T-helper 2 cell (primary cell): ENCODE data around the gene OR2T1.
"Not testable (repeated sequence)": the region's sequence is repeated elsewhere in the genome, so short reads cannot be mapped to it uniquely, and the experiment has no call there.

ENCODE experiments used
- DNase-seq, 5 experiments: peaks; one replicate each; pipeline versions ENCODE4 v3.0.0 to v3.0.0-alpha.2; 2012 to 2022
- total RNA-seq, 2 donors: gene quantifications; one replicate each; lab custom pipeline; 2026; lab: John Stamatoyannopoulos, UW

Gene OR2T1, protein sequence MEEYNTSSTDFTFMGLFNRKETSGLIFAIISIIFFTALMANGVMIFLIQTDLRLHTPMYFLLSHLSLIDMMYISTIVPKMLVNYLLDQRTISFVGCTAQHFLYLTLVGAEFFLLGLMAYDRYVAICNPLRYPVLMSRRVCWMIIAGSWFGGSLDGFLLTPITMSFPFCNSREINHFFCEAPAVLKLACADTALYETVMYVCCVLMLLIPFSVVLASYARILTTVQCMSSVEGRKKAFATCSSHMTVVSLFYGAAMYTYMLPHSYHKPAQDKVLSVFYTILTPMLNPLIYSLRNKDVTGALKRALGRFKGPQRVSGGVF
- total RNA-seq, result 0 reads per million in 2 donors

DNA sequence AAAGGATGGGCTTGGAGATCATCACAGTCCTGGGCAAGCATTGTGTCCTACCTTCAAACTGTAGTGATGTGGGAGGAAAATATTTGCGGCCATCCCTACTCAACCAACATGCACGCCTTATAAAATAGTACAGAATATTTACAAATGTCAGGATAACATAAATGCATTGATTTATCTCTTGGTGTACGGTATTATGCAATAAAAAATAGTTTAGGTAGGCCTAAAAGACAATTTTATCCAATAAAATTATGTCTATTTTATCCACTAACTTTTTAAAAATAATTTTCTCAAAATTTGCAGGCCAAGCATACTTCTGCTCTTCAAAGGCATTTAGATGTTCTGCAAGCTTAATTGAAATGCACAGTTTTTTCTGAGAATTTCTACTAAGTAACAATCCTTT is at the start of gene OR2T1:
Gene OR2T1 (plus strand): TSS at position 301 of the 400 bp plus-strand sequence. CDS start 3,100 bp downstream, outside the sequence.
- no peak for DNase-seq

DNA sequence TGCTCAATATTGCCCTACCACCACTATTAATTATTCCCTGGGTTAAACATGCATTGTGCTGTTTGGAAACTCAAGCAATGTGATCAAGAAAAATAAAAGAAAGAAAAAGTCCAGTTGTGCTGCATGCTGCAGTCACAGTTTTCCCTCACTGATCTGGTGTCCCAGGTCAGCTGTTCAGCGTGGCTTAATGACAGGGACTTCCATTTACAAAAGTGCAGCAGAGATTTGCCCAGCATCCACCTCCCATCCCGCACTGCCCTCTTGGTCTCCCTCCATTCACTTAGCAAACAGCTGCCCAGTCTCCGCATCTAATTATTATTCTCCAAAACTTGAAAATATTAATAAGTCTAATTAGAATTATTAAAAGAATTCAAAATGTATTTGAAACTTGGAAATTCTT is 43.4 kb upstream of the OR2T1 start:
- DNase-seq, result no peak

DNA sequence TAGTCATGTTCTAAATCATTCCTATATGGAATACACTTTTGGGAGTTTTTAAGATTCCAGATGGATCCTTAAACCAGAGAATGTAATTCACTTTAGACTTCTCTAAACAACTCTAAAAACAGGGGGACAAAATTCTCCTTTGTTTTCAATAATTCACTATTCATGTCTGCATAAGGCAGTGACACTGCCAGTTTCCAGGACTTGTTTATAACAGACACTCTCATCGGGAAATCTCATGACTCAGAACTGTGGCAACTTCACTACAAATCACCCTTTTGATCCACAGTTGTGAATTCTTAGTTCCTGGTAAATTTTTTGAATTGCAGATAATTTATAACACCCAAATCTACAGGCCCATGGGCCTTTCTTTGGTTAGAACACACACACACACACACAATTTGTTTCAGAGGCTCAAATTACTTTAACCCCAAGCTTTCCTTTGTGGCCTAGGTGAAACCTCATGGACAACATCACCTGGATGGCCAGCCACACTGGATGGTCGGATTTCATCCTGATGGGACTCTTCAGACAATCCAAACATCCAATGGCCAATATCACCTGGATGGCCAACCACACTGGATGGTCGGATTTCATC is 41.6 kb upstream of the OR2T1 start, which contains the start of gene OR2T4:
Gene OR2T4 (plus strand): TSS at position 545 of the 595 bp plus-strand sequence. CDS start 0 bp downstream, at position 545.
- no peak for DNase-seq

DNA sequence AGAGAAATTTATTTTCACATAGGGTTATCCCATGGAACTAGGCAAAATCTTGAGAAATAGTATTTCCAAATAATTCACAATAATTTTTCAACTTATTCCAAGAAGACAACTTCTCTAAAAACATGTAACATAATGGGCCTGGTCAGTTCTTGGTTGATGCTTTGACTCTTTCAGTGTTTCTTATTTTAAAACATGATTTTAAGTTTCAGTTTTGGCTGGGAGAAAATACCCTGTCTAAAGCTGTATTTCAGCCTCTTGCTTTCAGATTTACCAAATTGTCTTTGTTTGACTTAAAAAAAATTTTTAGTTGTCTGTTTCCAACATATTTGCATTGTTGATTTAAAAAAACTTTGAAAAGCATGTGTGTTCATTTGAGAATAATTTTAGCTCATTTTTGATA is 36.2 kb upstream of the OR2T1 start:
- no peak for DNase-seq

DNA sequence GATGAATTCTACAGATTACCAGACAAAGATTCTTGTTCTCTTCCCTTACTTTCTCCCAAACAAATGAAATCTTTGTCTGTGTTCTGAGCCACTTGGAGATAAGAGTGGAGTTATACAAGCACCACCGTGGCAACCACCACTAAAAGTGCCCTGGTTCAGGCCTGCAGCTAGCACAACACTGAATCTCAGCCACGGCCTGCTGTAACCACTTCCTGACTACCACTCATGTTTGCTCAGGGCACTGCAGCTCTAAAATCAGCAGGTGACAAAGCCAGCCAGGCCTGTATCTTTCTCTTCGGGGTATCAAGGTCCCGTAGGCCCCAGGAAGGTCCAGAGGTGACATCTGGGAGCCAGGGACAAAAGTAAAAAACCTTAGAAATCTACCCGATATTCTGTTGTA is 30.5 kb upstream of the OR2T1 start:
- DNase-seq, result peak in 1 of 5 experiments; percentile 75

DNA sequence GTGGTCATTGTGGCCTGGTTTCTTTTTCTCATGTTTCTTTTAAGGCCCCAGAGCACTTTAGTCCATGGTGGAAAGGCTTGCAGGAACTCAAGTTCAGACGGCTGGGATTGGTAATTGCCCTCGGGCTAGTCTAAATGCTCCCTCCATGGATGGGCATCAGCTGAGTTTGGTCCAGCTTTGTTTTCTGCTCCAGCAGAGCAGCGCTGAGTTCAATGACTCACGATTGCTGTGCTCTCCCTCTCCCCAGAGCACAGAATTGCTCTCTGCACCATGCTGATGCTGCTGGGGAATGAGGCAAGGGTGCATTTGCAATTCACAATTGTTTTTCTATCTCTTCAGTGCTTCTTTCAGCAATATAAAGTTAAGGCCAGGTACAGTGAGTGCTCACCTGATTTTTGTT is 29.1 kb upstream of the OR2T1 start:
- DNase-seq, result no peak

DNA sequence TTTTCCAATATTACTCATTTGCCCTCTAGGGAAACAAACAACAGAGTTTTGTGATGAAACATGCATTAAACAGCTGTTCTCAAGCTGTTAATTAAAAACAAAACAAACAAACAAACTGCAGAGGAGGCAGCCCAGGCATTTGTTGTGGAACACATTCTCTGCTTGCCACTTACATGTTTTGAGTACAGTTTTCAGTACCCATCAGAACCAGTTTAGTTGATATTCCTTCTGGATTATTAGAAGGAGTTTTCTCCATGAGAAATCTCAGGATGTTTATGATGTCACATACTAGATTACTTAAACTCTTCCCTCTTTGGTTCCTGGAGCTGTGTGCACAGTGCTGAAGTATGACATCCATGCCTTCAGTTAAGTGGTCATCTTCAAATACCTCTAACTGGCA is 27.4 kb upstream of the OR2T1 start, which contains the start of gene OR2T6:
Gene OR2T6 (plus strand): TSS at position 301 of the 400 bp plus-strand sequence. CDS start 11,863 bp downstream, outside the sequence.
- no peak for DNase-seq

DNA sequence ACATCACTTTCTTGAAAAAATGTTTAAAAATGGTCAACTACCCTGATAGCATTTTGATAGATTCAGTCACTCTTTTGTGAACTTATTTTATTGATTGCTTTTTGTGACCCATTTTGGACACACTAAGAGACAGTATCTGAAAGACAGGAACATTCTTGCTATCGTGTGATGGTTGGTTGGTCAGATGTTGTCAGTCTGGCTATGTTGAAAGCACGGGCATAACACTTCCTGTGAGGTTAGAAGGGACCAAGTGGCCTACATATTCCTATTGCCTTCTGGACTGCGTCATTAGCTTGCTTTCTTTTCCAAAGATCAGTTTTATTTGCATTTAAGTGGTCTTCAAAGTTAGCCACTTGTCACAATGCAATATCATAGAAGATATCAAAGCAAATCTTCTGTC is 25.9 kb upstream of the OR2T1 start:
- DNase-seq, result no peak

DNA sequence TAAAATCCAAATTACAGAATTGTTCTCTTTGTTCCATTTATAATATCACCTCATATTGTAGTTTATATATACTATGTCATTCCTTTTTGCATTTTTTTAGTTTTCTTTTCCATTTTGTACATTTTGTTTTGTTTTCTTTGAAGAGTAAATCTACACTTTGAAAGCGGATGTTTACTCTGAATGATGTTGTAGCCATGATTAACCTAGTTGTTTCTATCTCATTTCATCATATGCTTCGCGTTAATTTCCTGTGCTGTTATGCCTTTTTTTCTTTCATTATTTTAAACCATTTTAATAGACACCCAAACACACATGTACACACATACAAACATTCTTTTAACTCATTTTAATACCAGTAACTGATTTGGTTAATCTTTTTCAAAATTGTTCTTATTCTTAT is 22.0 kb upstream of the OR2T1 start:
- no peak for DNase-seq

DNA sequence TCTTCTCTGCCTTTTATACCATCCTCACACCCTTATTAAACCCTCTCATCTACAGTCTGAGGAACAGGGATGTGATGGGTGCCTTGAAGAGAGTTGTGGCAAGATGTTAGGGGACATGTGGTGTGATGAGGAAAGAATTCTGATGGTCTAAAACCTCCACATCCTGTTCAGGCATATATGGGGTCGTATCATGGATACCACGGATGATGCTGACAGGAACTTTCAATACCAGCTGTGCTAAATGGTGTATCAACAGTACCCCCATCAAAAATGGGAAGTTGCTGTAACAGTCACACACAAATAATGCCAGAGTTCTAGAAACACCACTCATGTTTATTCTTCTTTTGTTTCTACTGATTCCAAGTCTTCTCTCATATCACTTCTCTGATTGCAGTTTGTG is 14.4 kb upstream of the OR2T1 start:
- DNase-seq, result no peak

DNA sequence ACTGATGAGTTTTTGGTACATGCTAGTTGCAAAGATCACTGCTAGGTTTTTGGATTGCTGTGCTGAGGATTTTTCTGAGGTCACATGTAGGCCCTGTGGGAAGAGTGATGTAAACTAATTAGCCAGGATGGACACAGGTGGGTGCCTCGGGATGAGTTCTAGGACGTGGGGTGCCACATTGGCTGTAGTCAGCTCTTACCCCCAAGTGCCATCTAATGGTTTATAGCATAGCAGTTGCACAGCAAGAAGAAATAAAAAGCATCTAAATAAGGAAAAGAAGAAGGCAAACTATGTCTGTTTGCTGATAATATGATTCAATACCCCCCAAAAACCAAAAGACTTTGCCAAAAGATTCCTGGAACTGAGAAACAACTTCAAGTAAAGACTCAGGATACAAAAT is 9.8 kb upstream of the OR2T1 start:
- DNase-seq, result no peak

DNA sequence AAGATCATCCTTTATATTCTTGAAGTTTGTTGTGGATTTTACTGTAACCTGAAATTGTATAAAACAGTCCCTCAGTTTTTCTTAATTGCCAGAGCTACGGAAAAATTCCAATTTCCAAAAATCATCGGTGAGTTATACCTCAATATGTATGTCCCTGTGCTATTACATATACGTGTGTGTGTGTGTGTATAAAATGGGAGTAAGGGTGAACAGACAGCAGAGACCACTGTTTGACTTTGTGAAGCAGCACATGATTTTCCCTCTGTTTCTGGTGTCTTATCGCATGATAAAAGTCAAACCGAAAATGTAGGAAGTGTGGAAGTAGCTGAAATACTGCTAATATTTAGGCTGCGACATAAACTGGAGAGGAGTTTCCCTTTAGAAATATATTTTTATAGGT is 1.2 kb downstream of the OR2T1 start:
- peak in 1 of 5 experiments; percentile 48 for DNase-seq

DNA sequence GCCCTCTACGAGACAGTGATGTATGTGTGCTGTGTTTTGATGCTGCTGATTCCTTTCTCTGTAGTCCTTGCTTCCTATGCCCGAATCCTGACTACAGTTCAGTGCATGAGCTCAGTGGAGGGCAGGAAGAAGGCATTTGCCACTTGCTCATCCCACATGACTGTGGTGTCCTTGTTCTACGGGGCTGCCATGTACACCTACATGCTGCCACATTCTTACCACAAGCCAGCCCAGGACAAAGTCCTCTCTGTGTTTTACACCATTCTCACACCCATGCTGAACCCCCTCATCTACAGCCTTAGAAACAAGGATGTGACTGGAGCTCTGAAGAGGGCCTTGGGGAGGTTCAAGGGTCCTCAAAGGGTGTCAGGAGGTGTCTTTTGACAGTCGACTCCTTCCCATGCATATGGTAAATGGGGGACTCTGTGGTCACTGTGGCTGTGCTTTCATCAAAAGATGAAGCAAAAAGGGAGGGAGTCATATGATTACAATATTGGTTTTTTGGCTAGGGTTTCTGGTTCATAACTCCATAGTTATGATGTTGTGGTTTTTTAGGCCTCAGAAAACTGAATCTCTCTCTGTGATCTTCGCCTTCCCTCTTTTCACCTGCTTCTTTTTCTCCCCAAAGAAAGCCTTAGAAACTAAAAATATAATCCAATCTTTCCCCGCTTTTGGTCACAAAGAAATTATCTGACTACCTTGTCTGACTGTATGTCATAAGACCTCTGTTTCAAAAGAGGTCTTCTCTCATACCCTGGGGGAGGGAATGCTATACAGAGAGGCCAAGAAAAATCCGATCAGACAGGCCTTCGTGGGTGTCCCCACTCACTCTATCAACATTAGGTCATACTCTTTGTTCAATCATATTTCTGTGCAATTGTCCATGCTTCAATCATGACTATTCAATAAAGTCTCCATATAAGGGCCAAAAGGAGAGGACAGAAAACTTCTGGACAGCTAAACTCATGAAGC is 4.2 kb downstream of the OR2T1 start:
- DNase-seq, result peak in 1 of 5 experiments; percentile 29

DNA sequence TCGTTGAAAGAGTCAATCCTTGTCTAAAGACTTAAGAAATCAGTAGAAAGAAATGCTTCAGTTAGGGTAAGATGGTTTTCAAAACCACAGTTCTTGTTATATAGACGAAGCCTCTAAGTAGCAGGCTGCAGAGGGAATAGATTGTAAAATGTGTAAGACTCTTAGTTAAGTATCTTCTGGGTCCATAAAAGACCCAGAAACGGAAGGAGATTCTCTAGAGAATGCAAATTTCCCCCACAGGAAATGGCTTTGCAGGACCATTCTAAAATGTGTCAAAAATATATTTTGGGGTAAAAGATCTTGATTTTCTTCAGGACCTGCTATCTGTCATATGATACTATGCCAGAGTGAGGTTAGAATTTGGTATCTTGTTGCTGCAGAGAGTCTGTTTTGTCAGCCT is 13.4 kb downstream of the OR2T1 start:
- no peak for DNase-seq

DNA sequence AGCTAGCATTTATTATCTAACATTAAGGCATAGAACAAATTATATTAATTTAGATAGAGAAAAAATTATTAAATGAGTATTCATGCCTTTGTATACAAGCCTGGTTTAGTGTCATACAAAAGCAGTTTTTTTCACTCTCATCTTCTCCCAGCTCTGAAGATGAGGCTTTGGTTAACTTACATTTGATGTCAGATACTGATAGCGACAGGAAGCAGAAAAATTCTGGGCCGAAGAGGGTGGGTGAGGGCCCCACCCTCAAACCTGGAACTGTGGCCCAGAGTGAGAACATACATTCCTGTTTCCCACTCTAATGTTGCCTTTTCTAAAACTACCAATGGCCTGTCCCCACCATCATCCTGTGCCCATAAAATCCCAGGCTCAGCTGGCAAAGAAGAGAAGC is 15.0 kb downstream of the OR2T1 start:
- peak in 1 of 5 experiments; percentile 5 for DNase-seq

DNA sequence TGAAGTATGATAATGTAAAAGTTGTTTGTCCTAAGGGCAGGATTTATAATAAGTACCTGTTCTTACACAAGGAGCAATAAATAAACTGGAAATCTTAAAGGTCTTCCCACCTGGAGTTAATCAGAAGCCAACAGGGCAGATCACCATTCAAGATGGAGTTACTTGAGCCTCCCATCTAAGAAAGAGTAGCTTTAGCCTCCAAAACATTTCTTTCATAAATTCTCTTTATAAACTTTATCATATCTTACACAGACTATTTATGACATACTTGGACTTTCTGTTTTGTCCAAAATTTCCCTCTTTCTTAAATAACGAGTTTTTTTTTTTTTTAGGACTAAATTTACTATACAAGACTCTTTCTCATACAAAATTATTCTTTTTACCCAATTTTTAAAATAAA is 18.5 kb downstream of the OR2T1 start:
- peak in 1 of 5 experiments; percentile 2 for DNase-seq

DNA sequence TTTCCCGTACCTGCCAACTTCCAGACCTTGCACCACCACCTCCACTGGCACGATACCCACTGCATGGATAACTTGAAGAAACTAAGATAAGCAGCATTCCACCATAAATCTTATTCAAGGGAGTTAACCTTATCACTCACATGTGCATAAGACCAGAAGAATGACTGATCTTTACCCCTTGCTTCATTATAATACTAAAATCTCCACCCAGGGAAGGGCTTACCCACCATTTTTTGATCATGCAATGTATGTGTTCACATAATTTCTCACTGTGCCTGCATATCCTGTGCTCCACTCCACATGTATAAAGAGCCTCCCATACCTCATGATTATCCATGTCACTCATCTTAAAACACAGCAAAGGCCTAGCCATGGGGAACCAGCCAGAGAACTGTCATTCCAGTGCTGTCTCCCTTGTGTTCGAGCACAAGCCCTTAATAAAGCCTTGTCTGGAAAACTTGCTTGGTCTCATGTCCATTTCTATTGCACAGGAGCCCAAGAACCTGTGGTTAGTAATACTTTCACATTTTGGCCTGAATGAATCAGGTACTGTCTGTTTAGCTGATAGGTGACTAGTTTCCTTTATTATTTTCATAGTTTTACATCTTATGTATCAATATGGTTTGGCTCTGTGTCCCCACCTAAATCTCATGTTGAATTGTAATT is 24.8 kb downstream of the OR2T1 start:
- not testable (repeated sequence) for DNase-seq

DNA sequence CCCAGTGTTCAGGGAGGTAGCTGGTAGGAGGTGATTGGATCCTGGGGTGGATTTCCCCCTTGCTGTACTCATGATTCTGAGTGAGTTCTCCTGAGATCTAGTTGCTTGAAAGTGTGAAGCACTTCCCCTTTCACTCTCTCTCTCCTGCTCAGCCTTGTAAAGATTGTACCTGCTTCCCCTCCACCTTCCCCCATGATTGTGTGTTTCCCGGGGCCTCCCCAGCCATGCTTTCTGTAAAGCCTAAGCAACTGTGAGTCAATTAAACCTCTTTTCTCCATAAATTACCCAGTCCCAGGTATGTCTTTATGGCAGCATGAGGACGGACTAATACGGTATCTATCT is 25.3 kb downstream of the OR2T1 start:
- not testable (repeated sequence) for DNase-seq

DNA sequence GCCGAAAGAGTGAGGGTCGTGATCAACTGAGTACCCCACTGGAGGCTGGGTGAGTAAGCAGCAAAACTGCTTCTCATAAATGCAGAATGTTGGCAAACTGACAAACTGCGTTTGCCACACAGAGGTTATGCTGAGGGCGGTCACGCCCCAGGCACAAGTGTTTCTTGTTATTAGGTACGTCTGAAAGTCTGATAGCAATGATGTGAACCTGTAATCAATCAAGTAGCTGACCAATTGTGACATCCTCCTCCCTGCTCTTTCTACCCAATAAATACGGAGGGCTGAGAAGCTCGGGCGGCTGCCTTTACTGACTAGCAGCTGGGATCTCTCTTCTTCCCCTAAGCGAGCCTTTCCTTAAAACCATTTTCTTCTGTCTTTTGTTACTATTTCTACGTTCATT is 28.8 kb downstream of the OR2T1 start:
- DNase-seq, result not testable (repeated sequence)

DNA sequence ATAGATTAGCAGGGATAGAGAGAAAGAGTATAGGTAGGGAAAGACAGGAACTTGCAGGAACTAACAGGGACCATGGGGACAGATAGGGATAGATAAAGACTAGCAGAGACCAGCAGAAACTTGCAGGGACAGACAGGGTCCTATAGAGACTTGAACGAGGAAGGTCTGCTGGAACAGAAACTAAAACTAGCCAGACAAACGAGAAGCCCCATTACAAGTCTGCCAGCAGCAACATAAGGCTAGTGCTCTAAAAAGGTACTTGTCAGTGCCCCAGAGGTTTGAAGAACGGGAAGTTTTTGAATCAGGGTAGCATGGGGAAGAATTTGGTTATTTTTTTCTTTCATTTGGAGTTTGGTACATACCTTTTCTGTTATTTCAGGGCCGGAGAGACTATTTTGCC is 29.4 kb downstream of the OR2T1 start:
- DNase-seq, result not testable (repeated sequence)

DNA sequence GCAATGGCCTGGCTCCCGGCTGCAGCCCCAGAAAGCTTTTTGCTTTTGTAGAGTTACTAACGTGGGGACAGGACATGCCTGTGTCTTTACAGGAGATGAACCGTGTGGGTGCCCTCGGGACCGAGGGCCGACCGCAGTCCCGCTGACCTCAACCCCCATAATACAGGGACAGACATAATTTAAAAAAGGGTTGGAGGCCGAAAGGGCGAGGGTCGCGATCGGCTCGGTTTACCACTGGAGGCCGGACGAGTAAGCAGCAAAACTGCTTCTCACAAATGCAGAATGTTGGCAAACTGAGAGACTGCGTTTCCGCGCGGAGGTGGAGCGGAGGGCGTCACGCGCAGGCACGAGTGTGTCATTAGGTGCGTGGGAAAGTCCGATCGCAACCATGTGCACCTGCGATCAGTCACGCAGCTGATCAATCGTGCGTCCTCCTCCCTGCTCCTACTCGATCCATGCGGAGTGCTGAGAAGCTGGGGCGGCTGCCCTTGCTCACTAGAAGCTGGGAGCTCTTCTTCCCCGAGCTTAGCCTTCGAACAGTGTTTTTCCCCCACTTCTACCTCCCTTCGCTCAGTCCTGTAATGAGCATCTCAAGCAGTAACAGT is 31.1 kb downstream of the OR2T1 start:
- not testable (repeated sequence) for DNase-seq

DNA sequence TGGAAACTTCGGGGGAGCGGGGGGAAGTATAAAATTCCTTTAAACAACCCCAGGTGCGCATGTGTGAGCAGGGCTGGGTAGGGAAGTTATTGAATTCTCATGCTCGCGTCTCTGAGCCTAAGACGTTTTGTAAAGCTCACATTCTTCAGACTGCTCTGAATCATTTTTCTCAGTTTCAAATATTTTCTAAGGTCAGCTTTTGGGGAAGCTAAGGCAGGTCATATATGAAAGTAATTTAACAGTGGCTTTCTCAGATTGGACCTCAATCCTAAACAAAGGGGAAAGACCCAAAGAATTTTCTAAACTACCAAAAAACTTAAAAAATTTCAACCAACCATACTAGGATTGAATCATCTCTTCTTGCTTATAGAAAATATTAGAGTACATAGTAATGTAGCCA is 32.1 kb downstream of the OR2T1 start:
- not testable (repeated sequence) for DNase-seq
